BE2C (cell line): ENCODE measurements around the gene CD84.

Experiments
- DNase-seq: peaks from one replicate; pipeline ENCODE4 v3.0.0-alpha.2; 2020
- H3K27me3 ChIP-seq: fragments of 250-450 bp; sonication (Bioruptor Pico); 2 replicates; pipeline ENCODE4 v1.5.1; 2020; ENCODE audit warnings: mild to moderate bottlenecking
- H3K36me3 ChIP-seq: fragments of 250-450 bp; sonication (Bioruptor Pico); 2 replicates; pipeline ENCODE4 v1.5.1; 2020; ENCODE audit warnings: mild to moderate bottlenecking
- H3K4me1 ChIP-seq: fragments of 250-450 bp; sonication (Bioruptor Pico); 2 replicates; pipeline ENCODE4 v1.5.1; 2020
- H3K4me3 ChIP-seq: 2 replicates; pipeline ENCODE4 v1.5.1; 2011; ENCODE audit warnings: low read depth, low read length
- H3K9me3 ChIP-seq: fragments of 250-450 bp; sonication (Bioruptor Pico); 2 replicates; pipeline ENCODE4 v1.5.1; 2020
- CTCF ChIP-seq: IDR thresholded peaks from 2 replicates; pipeline ENCODE4 v1.5.1; 2012; ENCODE audit warnings: mild to moderate bottlenecking, low read depth, low read length

The CD84 gene

GRCh38 chr1:160544647-160545046, 34.6 kb downstream of the CD84 start:
- peak; percentile 45 for TF ChIP-seq CTCF
- H3K4me3 ChIP-seq = no peak overlapping the region
- H3K36me3 ChIP-seq = no peaks in the 10 kb centered on the region
- no peak for DNase-seq
- no peaks in the 10 kb centered on the region for H3K9me3 ChIP-seq
- H3K27me3 ChIP-seq = no peaks in the 10 kb centered on the region
- no peaks in the 10 kb centered on the region for H3K4me1 ChIP-seq

GRCh38 chr1:160542303-160542945, 36.9 kb downstream of the CD84 start:
- Histone ChIP-seq H3K4me3 (no peak overlapping the region), H3K27me3 (no peaks in the 10 kb centered on the region), H3K36me3 (no peaks in the 10 kb centered on the region), H3K9me3 (no peaks in the 10 kb centered on the region), H3K4me1 (no peaks in the 10 kb centered on the region)
- TF ChIP-seq CTCF = no peak
- no peak for DNase-seq

GRCh38 chr1:160541622-160542302, 37.5 kb downstream of the CD84 start:
- no peaks in the 10 kb centered on the region for H3K27me3 ChIP-seq
- H3K36me3 ChIP-seq = no peaks in the 10 kb centered on the region
- TF ChIP-seq CTCF = no peak
- H3K4me3 ChIP-seq = no peak overlapping the region
- H3K9me3 ChIP-seq = no peaks in the 10 kb centered on the region; the same call in 1 of the 2 replicates
- no peaks in the 10 kb centered on the region for H3K4me1 ChIP-seq
- no peak for DNase-seq

GRCh38 chr1:160540859-160541233, 38.5 kb downstream of the CD84 start:
- H3K4me3 ChIP-seq = no peak overlapping the region
- H3K36me3 ChIP-seq = no peaks in the 10 kb centered on the region
- no peaks in the 10 kb centered on the region for H3K27me3 ChIP-seq
- TF ChIP-seq CTCF = no peak
- no peaks in the 10 kb centered on the region; the same call in 1 of the 2 replicates for H3K9me3 ChIP-seq
- no peaks in the 10 kb centered on the region for H3K4me1 ChIP-seq
- no peak for DNase-seq

- Histone ChIP-seq H3K9me3 (no peaks in the 10 kb centered on the region; the same call in 1 of the 2 replicates), H3K27me3 (no peaks in the 10 kb centered on the region), H3K36me3 (no peaks in the 10 kb centered on the region), H3K4me1 (no peaks in the 10 kb centered on the region), H3K4me3 (no peak overlapping the region)
- DNase-seq = no peak
- TF ChIP-seq CTCF = no peak
These were observed 39.1 kb downstream of the CD84 start for GRCh38 chr1:160539990-160540858.
